Lung (tissue), 12 donors: ENCODE data around the gene LRRC8C. TPM values are rescaled to one million over a fixed set of nuclear protein-coding genes. Genes with fewer than 3 reads are reported as not detected.

ENCODE experiments used
- ATAC-seq: fragments of 200-7000 bp; cut with Tn5 transposase; one replicate; pipeline ENCODE4 v1.9.1; 2020; ENCODE audit warnings: moderate number of reproducible peaks; ENCODE audit not compliant: insufficient read depth, low FRiP score
- DNase-seq, 3 donors: peaks; one replicate each; pipeline ENCODE4 v3.0.0-alpha.2; 2013 to 2017
- H3K27ac ChIP-seq, 2 donors: one replicate each; pipeline ENCODE4 v1.5.1; 2013; ENCODE audit warnings: mild to moderate bottlenecking in 2 of 2, moderate library complexity in 2 of 2, control low read depth in 1 of 2, inconsistent platforms in 1 of 2, low read depth in 1 of 2, low read length in 1 of 2
- H3K27me3 ChIP-seq, 3 donors: one replicate each; pipeline ENCODE4 v1.5.1; 2013; ENCODE audit warnings: low read length in 2 of 3; ENCODE audit not compliant: control insufficient read depth in 3 of 3, insufficient read depth in 3 of 3
- H3K36me3 ChIP-seq, 4 donors: one replicate each; pipeline ENCODE4 v1.5.1; 2013; ENCODE audit warnings: low read length in 4 of 4, mild to moderate bottlenecking in 1 of 4, moderate library complexity in 1 of 4; ENCODE audit not compliant: control insufficient read depth in 4 of 4, insufficient read depth in 4 of 4
- H3K4me1 ChIP-seq, 5 donors: one replicate each; pipeline ENCODE4 v1.5.1; 2013; ENCODE audit warnings: low read length in 5 of 5, mild to moderate bottlenecking in 2 of 5, moderate library complexity in 1 of 5; ENCODE audit not compliant: control insufficient read depth in 5 of 5, insufficient read depth in 5 of 5
- H3K4me3 ChIP-seq: one replicate; pipeline ENCODE4 v1.5.1; 2013; ENCODE audit warnings: mild to moderate bottlenecking, control low read depth, moderate library complexity
- H3K9ac ChIP-seq, 2 donors: one replicate each; pipeline ENCODE4 v1.5.1; 2013; ENCODE audit warnings: low read length in 2 of 2, control low read depth in 1 of 2; ENCODE audit not compliant: insufficient read depth in 1 of 2
- H3K9me3 ChIP-seq, 4 donors: one replicate each; pipeline ENCODE4 v1.5.1; 2013; ENCODE audit warnings: low read length in 3 of 4, mild to moderate bottlenecking in 1 of 4, moderate library complexity in 1 of 4; ENCODE audit not compliant: control insufficient read depth in 4 of 4, insufficient read depth in 3 of 4
- WGBS, 2 donors: extraction: QIAGEN DNeasy Blood & Tissue Kit; methylation state at CpG; one replicate each; pipeline ENCODE4 v1.1.7; 2013; 5-methylcytosine and 5-hydroxymethylcytosine counted together
- polyA plus RNA-seq, 2 donors: library from polyadenylated mRNA; stranded (reverse); fragments of 200-250 nt; gene quantifications; one replicate each; pipeline ENCODE4 v1.2.1, GENCODE V29; 2013
- total RNA-seq, 2 donors: library from RNA; depleted of rRNA in 1 of 2; stranded (reverse); fragments of >200 nt in 1 of 2; gene quantifications; one replicate each; pipeline ENCODE4 v1.2.1, GENCODE V29; 2014 to 2021
- TF ChIP-seq, protein P1 (sequence below): IDR thresholded peaks from 2 replicates; pipeline ENCODE4 v1.5.1; 2012; ENCODE audit warnings: mild to moderate bottlenecking; ENCODE audit errors: control extremely low read depth, extremely low read depth
- donor health status: control.
- donor health status: control.
- donor health status: Bipolar disorder and iron deficiency.
- donor health status: healthy.
- donor health status: DM: yes; HTN: yes; CAD: no.

Gene LRRC8C
- total and polyA plus RNA-seq, 4 donors, result 3.3 to 11.7 (median 6.9) TPM

DNA sequence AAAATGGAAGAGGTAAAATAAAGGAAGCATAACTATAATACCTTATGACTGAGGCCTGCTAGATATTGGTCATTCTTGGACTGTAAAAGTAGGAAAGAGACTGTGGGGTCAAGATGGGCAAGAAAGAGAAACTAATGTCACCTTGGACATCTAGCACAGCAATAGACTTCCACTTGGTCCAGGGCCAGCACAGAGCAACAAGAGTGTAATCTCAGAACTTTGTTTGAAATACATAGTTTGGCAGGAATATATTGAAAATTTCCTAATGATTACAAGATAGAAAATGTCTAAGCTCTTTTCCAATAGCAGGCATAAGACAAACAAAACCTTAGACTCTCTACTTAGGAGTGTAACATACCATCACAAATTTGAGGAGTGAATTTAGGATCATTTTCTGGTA, 4.6 kb downstream of the LRRC8C start:
- Histone ChIP-seq H3K9ac (no peak overlapping the region), H3K27ac (no peak overlapping the region), H3K4me3 (no peak overlapping the region), H3K4me1 (peaks cover 0 to 9% (median 4%) of the 10 kb centered on the region in 5 donors), H3K27me3 (peaks cover 0 to 4% (median 0%) of the 10 kb centered on the region in 3 donors), H3K9me3 (no peaks in the 10 kb centered on the region), H3K36me3 (no peaks in the 10 kb centered on the region)
- no peak for DNase-seq
- TF ChIP-seq, protein P1, sequence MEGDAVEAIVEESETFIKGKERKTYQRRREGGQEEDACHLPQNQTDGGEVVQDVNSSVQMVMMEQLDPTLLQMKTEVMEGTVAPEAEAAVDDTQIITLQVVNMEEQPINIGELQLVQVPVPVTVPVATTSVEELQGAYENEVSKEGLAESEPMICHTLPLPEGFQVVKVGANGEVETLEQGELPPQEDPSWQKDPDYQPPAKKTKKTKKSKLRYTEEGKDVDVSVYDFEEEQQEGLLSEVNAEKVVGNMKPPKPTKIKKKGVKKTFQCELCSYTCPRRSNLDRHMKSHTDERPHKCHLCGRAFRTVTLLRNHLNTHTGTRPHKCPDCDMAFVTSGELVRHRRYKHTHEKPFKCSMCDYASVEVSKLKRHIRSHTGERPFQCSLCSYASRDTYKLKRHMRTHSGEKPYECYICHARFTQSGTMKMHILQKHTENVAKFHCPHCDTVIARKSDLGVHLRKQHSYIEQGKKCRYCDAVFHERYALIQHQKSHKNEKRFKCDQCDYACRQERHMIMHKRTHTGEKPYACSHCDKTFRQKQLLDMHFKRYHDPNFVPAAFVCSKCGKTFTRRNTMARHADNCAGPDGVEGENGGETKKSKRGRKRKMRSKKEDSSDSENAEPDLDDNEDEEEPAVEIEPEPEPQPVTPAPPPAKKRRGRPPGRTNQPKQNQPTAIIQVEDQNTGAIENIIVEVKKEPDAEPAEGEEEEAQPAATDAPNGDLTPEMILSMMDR, result no peak
- no peak for ATAC-seq

GRCh38 chr1:89640440-89640839, 7.5 kb downstream of the LRRC8C start:
- no peaks in the 10 kb centered on the region for H3K36me3 ChIP-seq
- TF ChIP-seq, protein P1, result no peak
- H3K27me3 ChIP-seq, result no peaks in the 10 kb centered on the region
- H3K27ac ChIP-seq, result no peak overlapping the region
- no peak for DNase-seq
- H3K9ac ChIP-seq, result no peak overlapping the region
- ATAC-seq, result no peak
- H3K4me3 ChIP-seq, result no peak overlapping the region
- H3K4me1 ChIP-seq, result peaks cover 0 to 9% (median 4%) of the 10 kb centered on the region in 5 donors
- no peaks in the 10 kb centered on the region for H3K9me3 ChIP-seq

GRCh38 chr1:89641781-89642180, 8.9 kb downstream of the LRRC8C start:
- TF ChIP-seq, protein P1, result no peak
- Histone ChIP-seq H3K27ac (no peak overlapping the region), H3K9ac (no peak overlapping the region), H3K27me3 (no peaks in the 10 kb centered on the region), H3K4me1 (peaks cover 0 to 4% (median 3%) of the 10 kb centered on the region in 5 donors), H3K9me3 (no peaks in the 10 kb centered on the region), H3K36me3 (no peaks in the 10 kb centered on the region), H3K4me3 (no peak overlapping the region)
- ATAC-seq (no peak), DNase-seq (no peak)
- WGBS, 2 donors, result 65 to 72% methylated on average over 4 of the region's 4 CpGs

- no peak for DNase-seq
- Histone ChIP-seq H3K9me3 (no peaks in the 10 kb centered on the region), H3K27ac (no peak overlapping the region), H3K4me1 (peaks cover 0 to 3% (median 0%) of the 10 kb centered on the region in 5 donors), H3K9ac (no peak overlapping the region), H3K4me3 (no peak overlapping the region), H3K36me3 (no peaks in the 10 kb centered on the region), H3K27me3 (no peaks in the 10 kb centered on the region)
- TF ChIP-seq, protein P1, result no peak
- 72 to 91% methylated on average over 2 of the region's 2 CpGs for WGBS, 2 donors
- no peak for ATAC-seq
These were observed 10.7 kb downstream of the LRRC8C start for GRCh38 chr1:89643577-89643976.
